GM12874 (cell line): ENCODE measurements around the gene SPG7.

ENCODE experiments used
- CTCF ChIP-seq: IDR thresholded peaks from 2 replicates; pipeline ENCODE4 v1.5.1; 2011; ENCODE audit warnings: low read depth, mild to moderate bottlenecking, control low read depth, low read length, moderate library complexity; ENCODE audit not compliant: insufficient read depth

Gene SPG7

GRCh38 chr16:89582614-89583196 lies 74.5 kb downstream of the SPG7 start:
- no peak for TF ChIP-seq CTCF

- no peak for TF ChIP-seq CTCF
These were observed 75.1 kb downstream of the SPG7 start for GRCh38 chr16:89583197-89583894.

DNA sequence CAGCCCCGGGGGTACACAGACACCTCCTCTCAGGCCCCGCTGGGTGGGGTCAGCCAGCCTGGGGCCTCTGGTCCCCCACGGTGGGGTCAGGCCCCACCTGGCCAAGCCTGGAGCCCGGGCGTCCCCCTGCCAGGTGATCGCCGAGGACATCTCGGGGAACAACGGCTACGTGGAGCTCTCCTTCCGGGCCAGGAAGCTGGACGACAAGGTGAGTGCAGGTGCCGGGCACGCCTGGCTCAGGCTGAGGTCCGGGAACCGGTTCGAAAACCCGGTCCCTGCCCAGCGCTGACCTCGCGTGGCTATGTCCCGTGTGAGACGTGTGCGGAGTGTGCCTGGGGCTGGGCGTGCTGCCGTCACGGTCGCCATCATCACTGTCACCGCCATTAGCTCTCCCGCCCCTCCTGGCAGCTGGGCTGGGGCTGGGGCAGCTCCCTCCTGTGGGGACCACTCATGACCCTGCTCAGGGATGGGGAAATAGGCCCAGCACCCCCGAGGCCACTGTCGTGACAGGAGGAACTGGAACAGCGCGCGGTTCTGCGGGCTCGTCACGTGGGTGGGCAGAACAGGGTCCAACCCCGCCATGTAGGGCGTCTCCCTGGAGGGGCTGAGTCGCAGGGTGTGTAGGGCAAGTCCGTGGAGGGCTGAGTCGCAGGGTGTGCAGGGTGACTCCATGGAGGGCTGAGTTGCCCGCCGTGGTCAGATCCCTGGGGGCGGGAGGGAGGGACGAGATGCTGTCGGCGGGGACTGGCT lies 75.9 kb downstream of the SPG7 start:
- TF ChIP-seq CTCF = no peak

DNA sequence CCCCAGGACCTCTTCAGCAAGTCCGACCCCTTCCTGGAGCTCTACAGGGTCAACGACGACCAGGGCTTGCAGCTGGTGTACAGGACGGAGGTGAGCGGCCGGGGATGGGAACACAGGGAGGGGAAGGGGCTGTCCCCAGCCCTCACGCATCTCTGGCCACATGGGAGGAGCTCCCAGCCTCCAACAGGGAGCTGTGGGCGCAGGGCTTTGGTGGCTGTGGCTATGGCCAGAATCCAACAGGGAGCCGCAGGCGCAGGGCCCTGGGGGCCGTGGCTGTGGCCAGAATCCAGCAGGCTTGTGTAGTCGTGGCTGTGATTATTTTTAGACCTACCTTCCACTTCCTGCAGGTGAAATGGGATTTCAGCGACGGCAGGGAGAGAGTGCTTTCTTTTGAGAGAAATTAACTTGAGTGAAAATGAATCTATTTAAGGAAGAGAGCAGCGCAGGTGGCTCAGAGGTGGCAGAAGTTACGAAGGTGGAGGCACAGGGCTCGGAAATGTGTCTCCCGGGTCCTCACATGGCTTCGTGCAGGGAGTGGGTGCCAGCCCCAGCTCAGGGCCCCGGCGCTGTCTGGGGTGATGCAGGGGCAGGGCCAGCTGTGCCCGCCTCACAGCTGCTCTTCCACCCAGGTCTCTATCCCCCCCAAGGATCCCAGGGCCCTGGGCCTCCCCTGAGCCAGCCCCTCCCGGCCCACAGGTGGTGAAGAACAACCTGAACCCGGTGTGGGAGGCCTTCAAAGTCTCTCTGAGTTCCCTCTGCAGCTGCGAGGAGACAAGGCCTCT lies 76.8 kb downstream of the SPG7 start:
- no peak for TF ChIP-seq CTCF

DNA sequence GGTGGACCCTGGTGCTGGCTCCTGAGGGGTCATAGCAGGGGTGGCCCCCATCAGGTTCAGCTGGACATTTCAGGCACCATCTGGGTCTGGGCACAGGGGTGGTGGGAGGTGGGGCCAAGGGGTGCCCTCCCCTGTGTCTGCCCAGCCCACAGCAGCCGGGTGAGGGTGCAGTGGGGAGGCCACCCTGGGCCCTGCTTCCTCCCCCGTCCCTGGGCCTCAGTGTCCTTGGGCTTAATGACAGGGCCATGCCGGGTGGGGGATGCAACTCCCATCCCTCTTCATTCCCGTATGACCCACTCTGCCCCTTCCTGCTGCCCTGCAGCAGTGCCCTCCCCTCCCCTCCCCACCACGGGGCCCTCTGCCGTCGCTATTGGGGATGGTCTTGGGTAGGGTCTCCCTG lies 78.0 kb downstream of the SPG7 start:
- TF ChIP-seq CTCF = no peak

DNA sequence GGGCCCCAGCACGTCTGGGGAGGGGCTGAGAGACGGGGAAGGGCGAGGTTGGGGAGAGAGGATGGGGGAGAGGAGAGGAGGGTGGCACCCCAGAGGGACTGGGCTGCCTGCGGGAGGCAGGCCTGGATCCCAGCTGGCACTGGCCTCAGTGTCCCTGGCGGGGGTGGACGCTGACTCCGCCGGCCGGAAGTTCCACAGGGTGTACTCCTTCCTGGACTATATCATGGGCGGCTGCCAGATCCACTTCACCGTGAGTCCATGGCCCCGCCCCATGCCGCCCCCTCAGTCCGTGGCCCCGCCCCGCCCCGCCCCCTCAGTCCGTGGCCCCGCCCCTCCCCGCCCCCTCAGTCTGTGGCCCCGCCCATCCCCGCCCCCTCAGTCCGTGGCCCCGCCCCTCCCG lies 78.7 kb downstream of the SPG7 start:
- no peak for TF ChIP-seq CTCF

DNA sequence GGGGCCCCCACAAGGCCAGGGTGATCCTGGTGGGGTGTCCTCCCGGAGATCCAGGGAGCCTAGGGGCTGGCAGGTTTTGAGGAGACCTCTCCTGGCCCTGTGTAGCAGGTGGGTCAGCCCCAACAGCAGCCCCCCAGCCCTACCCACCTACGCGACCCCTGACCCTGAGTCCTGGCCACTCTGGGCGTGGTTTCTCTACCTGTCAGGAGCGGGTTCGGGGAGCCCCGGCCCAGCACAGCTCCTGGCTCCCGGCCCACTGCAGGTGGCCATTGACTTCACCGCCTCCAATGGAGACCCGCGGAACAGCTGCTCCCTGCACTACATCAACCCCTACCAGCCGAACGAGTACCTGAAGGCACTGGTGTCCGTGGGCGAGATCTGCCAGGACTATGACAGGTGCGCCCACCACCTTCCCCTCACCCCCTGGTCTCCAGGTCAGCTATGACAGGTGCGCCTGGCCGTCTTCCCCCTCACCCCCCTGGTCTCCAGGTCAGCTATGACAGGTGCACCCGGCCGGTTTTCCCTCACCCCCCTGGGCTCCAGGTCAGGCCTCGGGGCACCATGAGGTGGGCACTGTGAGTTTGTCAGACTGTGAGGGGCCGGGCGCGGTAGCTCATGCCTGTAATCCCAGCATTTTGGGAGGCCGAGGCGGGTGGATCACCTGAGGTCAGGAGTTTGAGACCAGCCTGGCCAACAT lies 80.4 kb downstream of the SPG7 start:
- TF ChIP-seq CTCF = no peak
